CD4-positive, alpha-beta T cell treated with Interferon alpha-2 for 1 hour (primary cell): Measurements from ENCODE around the gene SDK1.
"Not testable (repeated sequence)": the region's sequence is repeated elsewhere in the genome, so short reads cannot be mapped to it uniquely, and the experiment has no call there.

Experiments used
- DNase-seq, 2 donors: peaks; one replicate each; pipeline ENCODE4 v3.0.0-alpha.2; 2020 to 2022

SDK1 gene

GRCh38 chr7:4198301-4198700 is 897.2 kb downstream of the SDK1 start:
- DNase-seq = no peak

- DNase-seq = no peak
Measured at GRCh38 chr7:4200546-4201094, 899.6 kb downstream of the SDK1 start.

- DNase-seq = no peak
Measured at GRCh38 chr7:4201566-4201965, 900.5 kb downstream of the SDK1 start.

- DNase-seq = no peak
Measured at GRCh38 chr7:4202154-4202736, 901.2 kb downstream of the SDK1 start.

GRCh38 chr7:4202954-4203353 is 901.9 kb downstream of the SDK1 start:
- no peak for DNase-seq

- no peak for DNase-seq
Measured at GRCh38 chr7:4203626-4204512, 902.8 kb downstream of the SDK1 start.

GRCh38 chr7:4204513-4205165 is 903.6 kb downstream of the SDK1 start:
- no peak for DNase-seq

- no peak for DNase-seq
Measured at GRCh38 chr7:4205828-4206227, 904.8 kb downstream of the SDK1 start.

- DNase-seq = no peak
Measured at GRCh38 chr7:4207011-4207410, 906.0 kb downstream of the SDK1 start.

GRCh38 chr7:4208086-4208485 is 907.0 kb downstream of the SDK1 start:
- DNase-seq = no peak

- no peak for DNase-seq
Measured at GRCh38 chr7:4208586-4208985, 907.5 kb downstream of the SDK1 start.

GRCh38 chr7:4209126-4209525 is 908.1 kb downstream of the SDK1 start:
- DNase-seq = no peak

- DNase-seq = no peak
Measured at GRCh38 chr7:4209966-4210365, 908.9 kb downstream of the SDK1 start.

- no peak for DNase-seq
Measured at GRCh38 chr7:4210821-4211220, 909.8 kb downstream of the SDK1 start.

GRCh38 chr7:4211261-4211660 is 910.2 kb downstream of the SDK1 start:
- DNase-seq = no peak

- DNase-seq = no peak
Measured at GRCh38 chr7:4212376-4212775, 911.3 kb downstream of the SDK1 start.

GRCh38 chr7:4214291-4215155 is 913.5 kb downstream of the SDK1 start:
- DNase-seq = no peak

GRCh38 chr7:4215176-4215720 is 914.2 kb downstream of the SDK1 start:
- no peak for DNase-seq

- no peak for DNase-seq
Measured at GRCh38 chr7:4216016-4216415, 915.0 kb downstream of the SDK1 start.

GRCh38 chr7:4217126-4217660 is 916.1 kb downstream of the SDK1 start:
- DNase-seq = not testable (repeated sequence)

- no peak for DNase-seq
Measured at GRCh38 chr7:4218481-4218880, 917.4 kb downstream of the SDK1 start.

GRCh38 chr7:4220011-4220410 is 919.0 kb downstream of the SDK1 start:
- DNase-seq = no peak
